GM12864 (cell line): ENCODE data around the gene TNFAIP8L1.
A peak's percentile ranks its signal among the peaks of the same experiment; 100 is the strongest.

ENCODE experiments used
- DNase-seq: peaks from one replicate; pipeline ENCODE4 v3.0.0-alpha.2; 2011; ENCODE audit warnings: low read depth
- H3K4me3 ChIP-seq: 2 replicates; pipeline ENCODE4 v1.5.1; 2011; ENCODE audit warnings: mild to moderate bottlenecking, low read depth, low read length, control low read depth
- TF ChIP-seq, protein P1 (sequence below): IDR thresholded peaks from 2 replicates; pipeline ENCODE4 v1.5.1; 2011; ENCODE audit warnings: low read depth, mild to moderate bottlenecking, moderate library complexity, low read length, control low read depth, inconsistent platforms; ENCODE audit errors: missing control alignments

Gene TNFAIP8L1

DNA sequence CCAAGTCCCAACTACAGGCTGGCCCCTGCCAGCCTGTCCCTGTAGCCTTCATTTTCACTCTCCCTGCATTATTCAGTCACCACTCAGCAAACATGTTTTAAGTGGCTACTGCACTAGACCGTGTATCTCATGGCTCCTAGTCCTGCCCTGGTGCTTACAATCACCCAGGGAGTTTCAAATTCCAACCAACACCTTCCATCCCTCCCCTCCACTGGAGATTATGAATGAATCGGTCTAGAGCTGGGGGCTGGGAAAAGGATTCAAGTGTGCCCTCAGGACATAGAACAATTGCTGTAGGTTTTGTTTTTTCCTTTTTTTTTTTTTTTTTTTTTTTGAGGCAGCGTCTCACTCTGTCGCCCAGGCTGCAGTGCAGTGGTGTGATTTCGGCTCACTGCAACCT is 15.0 kb upstream of the TNFAIP8L1 start:
- TF ChIP-seq, protein P1, sequence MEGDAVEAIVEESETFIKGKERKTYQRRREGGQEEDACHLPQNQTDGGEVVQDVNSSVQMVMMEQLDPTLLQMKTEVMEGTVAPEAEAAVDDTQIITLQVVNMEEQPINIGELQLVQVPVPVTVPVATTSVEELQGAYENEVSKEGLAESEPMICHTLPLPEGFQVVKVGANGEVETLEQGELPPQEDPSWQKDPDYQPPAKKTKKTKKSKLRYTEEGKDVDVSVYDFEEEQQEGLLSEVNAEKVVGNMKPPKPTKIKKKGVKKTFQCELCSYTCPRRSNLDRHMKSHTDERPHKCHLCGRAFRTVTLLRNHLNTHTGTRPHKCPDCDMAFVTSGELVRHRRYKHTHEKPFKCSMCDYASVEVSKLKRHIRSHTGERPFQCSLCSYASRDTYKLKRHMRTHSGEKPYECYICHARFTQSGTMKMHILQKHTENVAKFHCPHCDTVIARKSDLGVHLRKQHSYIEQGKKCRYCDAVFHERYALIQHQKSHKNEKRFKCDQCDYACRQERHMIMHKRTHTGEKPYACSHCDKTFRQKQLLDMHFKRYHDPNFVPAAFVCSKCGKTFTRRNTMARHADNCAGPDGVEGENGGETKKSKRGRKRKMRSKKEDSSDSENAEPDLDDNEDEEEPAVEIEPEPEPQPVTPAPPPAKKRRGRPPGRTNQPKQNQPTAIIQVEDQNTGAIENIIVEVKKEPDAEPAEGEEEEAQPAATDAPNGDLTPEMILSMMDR, result no peak
- no peak for DNase-seq
- H3K4me3 ChIP-seq, result no peak overlapping the region

GRCh38 chr19:4624733-4625362 is 14.5 kb upstream of the TNFAIP8L1 start:
- no peak overlapping the region for H3K4me3 ChIP-seq
- TF ChIP-seq, protein P1, result peak; percentile 42
- DNase-seq, result no peak

- DNase-seq, result no peak
- no peak overlapping the region for H3K4me3 ChIP-seq
- TF ChIP-seq, protein P1, result peak; percentile 92
Measured at GRCh38 chr19:4633140-4633967, 6.0 kb upstream of the TNFAIP8L1 start.

GRCh38 chr19:4635754-4636116 is 3.6 kb upstream of the TNFAIP8L1 start:
- TF ChIP-seq, protein P1, result no peak

GRCh38 chr19:4636151-4636717 is 3.1 kb upstream of the TNFAIP8L1 start:
- peak overlapping the region; percentile 46 for H3K4me3 ChIP-seq
- TF ChIP-seq, protein P1, result peak; percentile 83
- no peak for DNase-seq

More at GRCh38 chr19:4635754-4636116, 3.6 kb upstream of the TNFAIP8L1 start:
- peak overlapping the region; percentile 46 for H3K4me3 ChIP-seq
- no peak for DNase-seq

GRCh38 chr19:4636761-4637160 is 2.6 kb upstream of the TNFAIP8L1 start:
- no peak for DNase-seq

More at GRCh38 chr19:4636761-4637160, 2.6 kb upstream of the TNFAIP8L1 start:
- TF ChIP-seq, protein P1, result no peak
- no peak overlapping the region; the same call in 1 of the 2 replicates for H3K4me3 ChIP-seq
